ENCODE data around the gene AGRN.
"Not testable (repeated sequence)": the region's sequence is repeated elsewhere in the genome, so short reads cannot be mapped to it uniquely, and the experiment has no call there.

Gene AGRN

DNA sequence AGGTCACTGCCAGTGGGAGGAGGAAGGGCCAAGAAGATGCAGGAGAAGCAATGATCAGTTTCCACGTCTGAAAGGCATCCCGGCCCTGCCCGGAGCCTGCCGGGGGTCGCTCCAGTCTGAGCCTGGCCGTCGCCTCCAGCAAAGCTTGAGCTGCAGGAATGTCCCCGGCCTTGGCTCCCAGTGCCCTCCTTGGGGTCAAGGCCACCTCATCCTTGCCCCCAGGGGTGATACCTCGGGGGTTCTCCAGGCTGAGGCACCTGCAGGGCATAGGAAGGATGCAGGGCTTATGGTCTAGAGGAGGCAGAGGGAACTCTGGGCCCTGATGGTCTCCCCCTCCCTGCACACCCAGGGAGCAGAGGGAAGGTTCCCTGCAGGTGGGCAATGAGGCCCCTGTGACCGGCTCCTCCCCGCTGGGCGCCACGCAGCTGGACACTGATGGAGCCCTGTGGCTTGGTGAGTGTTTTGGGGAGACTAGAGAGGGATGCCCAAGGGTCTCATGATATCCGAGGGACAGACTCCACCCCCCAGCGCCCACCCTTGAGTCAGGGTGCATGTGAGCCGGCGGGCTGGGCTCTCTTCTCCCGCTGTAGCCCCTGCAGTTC, 34.3 kb downstream of the AGRN start:
- no peak for DNase-seq

DNA sequence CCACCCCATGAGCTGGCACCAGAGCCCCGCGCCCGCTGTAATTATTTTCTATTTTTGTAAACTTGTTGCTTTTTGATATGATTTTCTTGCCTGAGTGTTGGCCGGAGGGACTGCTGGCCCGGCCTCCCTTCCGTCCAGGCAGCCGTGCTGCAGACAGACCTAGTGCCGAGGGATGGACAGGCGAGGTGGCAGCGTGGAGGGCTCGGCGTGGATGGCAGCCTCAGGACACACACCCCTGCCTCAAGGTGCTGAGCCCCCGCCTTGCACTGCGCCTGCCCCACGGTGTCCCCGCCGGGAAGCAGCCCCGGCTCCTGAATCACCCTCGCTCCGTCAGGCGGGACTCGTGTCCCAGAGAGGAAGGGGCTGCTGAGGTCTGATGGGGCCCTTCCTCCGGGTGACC, 35.1 kb downstream of the AGRN start:
- no peak for DNase-seq

DNA sequence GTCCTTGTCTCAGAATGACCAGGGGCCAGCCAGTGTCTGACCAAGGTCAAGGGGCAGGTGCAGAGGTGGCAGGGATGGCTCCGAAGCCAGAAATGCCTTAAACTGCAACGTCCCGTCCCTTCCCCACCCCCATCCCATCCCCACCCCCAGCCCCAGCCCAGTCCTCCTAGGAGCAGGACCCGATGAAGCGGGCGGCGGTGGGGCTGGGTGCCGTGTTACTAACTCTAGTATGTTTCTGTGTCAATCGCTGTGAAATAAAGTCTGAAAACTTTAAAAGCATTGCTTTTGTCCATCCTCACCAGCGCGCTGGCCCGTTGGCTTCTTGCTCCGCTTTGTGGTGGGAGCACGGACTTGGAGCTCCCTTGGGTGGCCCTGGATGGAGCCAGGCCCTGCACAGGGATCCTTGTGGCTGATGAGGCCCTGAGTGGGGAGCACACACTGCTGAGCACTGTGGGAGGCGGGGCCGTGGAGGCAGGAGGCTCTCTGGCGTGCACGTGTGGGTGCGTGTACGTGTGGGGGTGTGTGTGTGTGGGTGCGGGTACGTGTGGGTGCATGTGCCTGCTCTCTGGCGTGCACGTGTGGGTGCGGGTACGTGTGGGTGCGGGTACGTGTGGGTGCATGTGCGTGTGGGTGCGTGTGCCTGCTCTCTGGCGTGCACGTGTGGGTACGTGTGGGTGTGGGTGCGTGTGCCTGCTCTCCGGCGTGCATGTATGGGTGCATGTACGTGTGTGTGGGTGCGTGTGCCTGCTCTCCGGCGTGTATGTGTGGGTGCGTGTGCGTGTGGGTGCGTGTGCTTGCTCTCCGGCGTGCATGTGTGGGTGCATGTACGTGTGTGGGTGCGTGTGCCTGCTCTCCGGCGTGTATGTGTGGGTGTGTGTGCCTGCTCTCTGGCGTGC, 36.2 kb downstream of the AGRN start:
- DNase-seq, result no peak

DNA sequence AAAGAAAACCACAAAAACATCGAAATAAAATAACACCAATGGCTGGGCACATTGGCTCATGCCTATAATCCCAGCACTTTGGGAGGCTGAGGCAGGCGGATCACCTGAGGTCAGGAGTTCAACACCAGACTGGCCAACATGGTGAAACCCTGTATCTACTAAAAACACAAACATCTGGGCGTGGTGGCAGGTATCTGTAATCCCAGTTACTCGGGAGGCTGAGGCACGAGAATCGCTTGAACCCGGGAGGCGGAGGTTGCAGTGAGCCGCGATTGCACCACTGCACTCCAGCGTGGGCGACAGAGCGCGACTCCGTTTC, 37.8 kb downstream of the AGRN start:
- DNase-seq, result not testable (repeated sequence)

DNA sequence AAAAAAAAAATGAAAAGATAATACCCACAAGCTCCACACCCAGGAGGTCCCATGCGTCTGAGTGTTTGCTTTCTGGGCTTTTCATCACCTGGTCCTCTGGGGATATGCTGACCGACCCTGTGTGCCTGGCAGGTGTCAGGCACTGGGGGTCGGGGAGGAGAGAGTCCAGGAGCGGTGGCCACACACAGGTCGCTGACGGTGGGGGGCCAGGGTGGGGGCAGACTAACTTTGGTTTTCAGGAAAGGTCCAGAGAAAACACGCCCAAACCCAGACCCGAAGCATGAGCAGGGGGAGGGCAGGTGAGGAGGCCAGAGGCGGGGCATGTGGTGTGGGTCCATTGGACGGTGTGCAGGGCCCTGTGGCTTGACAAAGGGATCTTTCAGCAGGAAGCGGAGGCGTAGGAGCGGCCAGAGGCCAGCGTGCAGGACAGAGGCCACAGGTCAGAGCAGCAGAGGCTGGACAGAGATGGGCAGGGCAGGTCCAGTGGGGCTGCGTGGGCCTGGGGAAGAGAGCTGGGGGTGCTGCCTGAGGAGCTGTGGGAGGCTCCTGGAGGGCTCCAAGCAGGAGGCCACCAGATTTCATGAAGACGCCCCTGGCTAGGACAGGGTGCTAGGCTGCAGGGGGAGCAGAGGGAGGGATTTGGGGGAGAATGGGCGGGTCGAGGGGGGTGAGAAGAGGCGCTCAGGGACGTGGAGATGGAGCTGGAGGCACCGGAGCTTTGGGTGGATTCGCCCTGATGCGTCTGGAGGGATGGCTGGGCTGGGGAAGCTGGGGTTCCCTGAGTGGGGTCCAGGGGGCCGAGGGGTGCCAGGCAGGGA, 38.4 kb downstream of the AGRN start:
- no peak for DNase-seq

DNA sequence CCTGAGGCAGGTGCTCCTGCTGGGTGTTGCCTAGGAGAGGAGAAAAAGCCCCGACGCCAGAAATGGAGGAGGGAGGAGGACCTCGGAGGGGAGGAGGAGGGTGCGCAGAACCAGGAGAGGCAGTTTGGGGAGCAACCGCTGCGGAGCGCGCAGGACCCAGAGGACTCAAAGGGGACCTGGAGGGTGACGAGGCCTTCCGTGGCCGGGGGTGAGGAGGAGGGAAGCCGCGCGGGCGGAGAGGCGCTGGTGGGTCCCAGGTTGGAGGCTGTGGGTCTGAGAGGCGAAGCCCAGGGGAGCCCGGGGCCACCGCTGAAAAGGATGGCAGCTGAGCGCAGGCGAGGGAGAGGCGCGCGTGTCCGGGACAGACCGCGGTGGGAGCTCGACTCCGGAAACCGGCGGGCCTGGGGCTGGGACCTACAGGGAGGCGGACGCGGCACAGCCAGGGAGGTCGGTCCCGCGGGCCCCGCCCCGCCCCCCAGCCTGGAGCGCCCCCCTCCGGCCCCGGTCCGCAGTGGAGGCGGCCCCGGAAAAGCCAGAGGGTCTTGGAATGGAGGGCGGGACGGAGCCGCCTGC, 39.1 kb downstream of the AGRN start:
- peak; percentile 30 for DNase-seq

DNA sequence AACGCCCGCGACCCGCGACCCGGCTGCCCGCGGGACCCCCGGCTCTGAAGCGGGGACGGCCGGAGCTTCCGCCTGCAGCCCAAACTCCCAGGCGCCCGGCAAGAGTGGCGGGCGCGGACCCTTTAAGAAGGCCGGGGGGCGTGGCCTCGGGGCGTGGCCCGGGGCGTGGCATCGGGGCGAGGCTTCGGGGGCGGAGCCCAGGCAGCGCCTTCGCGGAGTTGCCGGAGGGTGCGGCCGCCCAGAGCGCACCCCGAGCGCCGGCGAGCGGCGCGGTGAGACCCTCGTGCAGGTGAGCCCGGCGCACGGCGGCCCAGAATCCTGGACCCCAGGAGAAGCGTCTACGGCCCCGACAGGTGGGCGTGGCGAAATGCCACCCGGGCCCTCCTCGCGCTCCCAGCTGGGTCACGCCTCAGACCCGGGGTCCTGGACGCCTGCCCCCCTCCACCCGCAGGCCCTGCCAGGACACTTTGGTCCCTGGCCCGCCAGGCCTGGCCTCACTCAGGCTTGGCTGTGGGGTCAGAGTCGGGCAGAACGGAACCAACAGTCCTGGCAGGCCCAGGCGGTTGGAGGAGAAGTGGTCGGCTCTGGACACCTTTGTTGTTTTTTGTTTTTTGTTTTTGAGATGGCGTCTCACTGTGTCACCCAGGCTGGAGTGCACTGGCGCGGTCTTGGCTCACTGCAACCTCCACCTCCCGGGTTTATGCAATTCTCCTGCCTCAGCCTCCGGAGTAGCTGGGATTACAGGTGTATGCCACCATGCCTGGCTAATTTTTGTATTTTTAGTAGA, 39.8 kb downstream of the AGRN start:
- peak; percentile 74 for DNase-seq

DNA sequence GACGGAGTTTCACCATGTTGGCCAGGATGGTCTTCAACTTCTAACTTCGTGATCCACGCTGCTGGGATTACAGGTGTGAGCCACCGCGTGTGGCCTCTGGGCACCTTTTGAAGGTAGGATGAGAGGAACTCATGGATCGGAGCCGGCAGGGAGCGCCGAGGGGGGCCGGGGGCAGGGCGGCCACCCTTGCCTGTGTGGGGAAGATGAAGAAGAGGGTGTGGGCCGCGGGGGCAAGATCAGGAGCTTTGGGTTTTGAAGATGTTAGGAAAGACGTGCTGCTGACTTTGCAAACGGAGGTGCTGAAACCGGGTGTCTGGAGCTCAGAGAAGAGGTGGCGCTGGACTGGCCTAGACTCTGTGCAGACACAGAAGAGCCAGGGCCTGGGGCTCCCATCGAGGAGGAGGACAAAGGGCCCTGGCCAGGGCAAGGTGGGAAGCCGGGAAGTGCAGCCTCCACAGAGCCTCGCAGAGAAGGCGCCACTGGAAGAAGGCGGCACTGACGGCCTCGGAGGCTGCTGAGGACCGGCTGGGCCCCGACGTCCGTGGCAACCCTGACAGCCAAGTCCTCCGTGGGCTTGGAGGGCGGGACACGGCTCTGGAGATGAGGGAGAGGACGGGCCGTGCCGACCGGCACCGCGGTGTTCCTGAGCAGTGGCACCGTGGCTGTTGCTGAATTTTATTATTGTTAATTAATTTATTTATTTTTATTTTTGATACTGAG, 40.5 kb downstream of the AGRN start:
- DNase-seq, result no peak

DNA sequence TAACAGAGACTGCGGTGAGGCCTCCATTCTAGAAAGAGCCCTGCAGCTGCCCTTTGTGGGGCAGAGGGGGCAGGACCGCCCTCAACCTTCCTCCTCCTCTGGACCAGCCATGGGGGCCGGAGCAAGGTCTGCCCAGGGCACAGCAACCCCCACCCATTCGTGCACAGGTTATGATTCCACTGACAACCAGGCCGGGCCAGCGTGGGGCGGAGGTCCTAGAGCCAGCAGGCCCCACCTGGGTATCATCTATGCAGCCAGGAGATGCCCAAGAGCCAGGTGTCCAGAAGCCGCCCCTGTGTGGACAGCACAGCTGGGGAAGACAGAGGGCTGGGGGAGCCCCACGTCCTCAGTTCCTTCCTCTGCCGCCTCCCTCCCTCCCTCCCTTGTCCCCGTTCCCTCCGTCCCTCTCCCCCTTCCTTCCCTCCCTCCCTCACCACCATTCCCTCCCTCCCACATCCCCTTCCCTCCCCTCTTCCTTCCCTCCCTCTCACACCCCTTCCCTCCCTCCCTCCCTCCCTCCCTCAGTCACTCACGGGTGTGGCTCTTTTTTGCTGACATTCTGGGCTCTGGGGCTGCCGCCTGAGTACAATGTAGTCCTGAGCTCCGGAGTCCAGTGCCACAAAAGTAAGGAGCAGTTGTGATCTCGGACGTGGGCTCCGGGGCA, 41.9 kb downstream of the AGRN start:
- peak; percentile 30 for DNase-seq

DNA sequence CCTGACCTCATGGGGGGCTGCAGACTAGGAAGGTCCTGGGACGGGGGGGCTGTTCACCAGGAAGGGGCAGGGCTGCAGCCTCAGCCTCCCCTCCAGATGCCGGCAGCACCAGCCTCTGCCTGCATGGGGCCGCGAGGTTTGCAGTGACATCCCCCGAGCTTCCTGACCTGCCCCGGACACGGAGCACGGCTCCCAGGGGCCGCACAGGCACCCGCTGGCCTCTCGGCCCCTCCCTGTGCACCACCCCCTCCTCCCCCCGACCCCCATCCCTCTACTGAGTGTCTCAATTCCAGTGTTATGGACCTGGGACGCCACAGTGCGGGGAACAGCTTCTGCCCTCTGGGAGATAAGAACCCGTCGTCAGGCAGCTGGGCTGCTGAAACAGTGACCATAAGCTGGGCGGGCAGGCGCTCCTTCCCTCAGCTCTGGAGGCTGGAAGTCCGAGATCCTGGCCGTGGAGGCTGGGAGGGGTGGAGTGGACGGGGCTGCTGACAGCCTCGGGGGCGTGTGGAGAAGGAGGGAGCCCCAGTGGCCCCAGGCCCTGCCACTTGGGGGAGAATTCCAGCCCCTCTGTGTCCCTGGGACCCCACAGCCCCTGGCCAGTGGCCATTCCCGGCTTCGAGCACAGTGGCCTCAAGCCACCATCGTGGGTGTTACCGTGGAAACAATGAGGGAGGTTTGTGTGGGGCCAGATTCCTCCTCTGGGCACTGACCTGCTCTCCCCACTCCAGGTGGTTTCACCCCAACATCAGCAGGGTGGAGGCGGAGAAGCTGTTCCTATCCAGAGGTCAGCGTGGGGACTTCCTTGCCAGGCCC, 42.6 kb downstream of the AGRN start:
- DNase-seq, result no peak

DNA sequence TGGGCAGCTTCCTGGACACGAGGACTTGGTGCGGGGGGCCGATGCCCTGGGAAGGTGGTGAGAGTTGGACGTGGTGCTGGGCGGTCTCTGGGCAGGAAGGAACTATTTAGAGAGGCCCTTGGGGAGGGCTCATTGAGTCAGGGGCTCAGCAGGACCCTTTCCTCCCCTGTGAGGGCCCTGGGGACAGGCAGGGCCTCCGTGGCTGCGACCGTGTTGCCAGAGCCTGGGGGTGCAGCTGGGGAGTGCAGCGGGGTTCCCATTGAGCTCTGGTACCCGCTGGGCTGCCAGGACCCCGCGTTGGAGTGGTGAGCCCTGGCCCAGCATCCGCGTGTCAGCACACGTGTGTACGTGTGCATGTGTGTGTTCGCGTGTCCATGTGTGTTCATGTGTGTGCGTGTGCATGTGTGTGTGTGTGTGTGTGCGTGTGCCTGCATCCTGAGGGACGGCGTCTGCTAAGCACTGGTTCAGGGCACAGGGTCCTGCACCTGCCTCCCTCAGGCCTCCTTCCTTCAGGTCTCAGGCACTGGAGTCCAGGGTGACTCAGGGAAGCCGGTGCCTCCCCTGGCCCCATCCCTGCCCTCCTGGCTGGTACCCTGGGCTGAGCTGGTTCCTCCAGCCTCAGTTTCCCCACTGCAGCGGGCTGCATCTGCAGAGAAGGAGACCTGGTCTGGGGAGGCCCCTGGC, 43.5 kb downstream of the AGRN start:
- no peak for DNase-seq

DNA sequence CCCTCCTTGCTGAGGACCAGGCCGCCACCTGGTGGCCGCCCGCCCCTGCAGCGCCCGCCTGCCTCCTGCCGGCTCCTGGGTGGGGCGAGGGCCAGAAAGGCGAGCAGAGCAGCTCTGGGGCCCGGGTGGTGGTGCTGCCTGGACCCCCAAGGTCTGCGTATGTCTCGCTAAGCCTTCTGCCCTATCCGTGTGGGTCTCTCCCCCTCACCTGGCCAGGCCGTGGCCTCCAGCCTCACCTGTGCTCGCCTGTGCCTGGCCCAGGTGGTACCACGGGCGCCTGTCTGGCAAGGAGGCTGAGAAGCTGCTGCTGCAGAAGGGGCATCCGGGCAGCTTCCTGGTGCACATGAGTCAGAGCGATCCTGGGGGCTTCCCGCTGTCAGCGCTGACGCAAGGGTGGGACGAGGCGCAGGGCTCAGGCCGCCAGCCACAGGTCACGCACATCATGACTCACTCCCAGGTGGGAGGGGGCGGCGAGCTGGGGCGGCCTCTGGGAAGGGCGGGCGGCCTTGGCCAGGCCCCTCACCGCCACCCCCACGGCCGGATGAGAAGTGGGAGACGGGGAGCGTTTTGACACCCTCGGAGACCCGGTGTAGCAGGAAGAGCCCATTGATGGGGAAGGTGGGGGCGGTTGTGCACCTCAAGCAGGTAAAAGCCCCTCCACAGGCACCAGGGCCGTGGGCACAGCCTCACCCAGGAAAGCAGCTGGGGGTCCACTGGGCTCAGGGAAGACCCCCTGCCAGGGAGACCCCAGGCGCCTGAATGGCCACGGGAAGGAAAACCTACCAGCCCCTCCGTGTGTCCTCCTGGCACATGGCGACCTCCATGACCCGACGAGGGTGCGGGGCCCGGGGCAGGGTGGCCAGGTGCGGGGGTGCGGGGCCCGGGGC, 44.3 kb downstream of the AGRN start:
- DNase-seq, result peak; percentile 83

DNA sequence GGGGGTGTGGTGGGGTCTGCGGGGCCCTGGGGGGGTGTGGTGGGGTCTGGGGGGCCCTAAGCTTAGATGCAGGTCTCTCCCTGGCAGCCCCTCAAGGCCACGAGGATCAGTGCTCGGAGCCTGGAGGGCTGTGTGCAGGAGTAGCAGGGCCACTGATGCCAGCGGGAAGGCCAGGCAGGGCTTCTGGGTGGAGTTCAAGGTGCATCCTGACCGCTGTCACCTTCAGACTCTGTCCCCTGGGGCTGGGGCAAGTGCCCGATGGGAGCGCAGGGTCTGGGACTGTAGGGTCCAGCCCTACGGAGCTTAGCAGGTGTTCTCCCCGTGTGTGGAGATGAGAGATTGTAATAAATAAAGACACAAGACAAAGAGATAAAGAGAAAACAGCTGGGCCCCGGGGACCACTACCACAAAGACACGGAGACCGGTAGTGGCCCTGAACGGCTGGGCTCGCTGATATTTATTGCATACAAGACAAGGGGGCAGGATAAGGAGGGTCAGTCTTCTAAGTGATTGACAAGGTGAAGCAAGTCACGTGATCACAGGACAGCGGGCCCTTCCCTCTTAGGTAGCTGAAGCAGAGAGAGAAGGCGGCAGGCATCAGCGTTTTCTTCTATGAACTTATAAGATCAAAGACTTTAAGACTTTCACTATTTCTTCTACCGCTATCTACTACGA, 45.5 kb downstream of the AGRN start:
- DNase-seq, result no peak

DNA sequence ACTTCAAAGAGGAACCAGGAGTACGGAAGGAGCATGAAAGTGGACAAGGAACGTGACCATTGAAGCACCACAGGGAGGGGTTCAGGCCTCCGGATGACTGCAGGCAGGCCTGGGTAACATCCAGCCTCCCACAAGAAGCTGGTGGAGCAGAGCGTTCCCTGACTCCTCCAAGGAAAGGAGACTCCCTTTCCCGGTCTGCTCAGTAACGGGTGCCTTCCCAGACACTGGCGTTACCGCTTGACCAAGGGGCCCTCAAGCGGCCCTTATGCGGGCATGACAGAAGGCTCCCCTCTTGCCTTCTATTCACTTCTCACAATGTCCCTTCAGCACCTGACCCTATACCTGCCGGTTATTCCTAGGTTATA, 46.0 kb downstream of the AGRN start:
- DNase-seq, result not testable (repeated sequence)

DNA sequence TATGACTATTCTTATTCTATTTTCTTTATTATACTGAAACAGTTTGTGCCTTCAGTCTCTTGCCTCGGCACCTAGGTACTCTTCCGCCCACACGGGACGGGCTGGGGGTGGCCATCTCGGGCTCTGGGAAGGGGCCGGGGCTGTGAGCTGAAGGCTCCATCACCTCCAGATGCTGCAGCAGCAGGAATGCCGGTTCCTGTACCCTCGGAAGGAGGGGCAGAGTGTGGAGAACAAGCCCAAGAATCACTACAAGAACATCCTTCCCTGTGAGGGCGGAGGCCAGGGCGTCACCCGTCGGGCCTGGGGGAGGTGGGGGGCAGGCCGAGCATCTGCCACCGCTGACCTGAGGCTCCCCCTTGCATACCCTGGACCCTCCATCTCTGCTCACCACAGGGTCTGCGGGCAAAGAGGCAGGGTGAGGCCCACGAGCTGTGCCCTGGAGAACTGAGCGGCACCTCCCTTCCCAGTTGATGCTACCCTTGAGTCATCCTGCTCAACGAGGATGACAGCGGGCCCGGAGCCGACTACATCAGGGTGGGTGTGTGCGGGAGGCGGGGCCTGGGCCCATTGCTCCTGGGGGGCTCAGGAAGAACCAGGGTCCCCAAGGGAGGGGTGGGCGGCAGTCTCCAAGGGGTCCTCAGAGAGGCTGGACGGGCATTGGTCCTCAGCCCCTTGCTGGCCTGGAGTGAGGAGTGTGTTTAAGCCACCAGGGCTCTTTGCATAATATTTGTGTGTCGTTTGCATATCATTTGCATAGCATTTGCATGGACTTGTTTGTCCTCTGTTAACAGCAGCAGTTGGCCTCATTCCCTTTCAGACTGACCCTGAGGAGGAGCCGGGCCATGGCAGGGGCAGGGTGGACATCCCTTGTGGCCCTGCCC, 46.7 kb downstream of the AGRN start:
- peak; percentile 22 for DNase-seq

DNA sequence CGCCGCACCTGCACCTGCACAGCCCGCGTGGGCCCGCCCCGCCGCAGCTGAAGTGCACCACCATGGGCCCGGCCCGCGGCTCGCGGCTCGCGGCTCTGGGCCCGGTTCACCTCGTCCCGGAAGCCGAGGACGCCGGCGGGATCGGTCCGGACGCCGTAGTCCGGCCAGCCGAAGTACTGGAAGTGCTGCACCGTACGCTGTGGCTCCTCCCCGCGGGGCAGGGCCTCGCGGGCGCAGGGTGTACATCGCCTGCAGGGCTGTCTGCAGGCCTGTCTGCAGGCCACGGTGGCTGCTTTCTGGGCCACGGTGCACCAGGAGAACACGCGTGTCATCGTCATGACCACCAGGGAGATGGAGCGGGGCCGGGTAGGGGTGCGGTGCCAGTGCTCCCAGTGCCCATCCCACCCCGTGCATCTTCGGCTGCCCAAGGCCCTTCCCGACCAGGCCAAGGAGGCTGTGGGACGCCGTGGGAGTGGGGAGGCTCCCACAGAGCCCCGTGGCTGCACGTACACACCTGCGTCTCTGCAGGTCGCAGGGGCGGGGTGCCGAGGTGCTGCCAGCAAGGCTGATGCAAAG, 47.5 kb downstream of the AGRN start:
- DNase-seq, result no peak
